ENCODE results near the gene FAF1. TPM values are rescaled to one million over a fixed set of nuclear protein-coding genes. Genes with fewer than 3 reads are reported as not detected.

Gene FAF1
- total and polyA plus RNA-seq, 2 of the 8 experiments (the other 6 are each of a cell fraction or from before 2014, with no cell fraction given): 10.8 to 65.9 TPM

GRCh38 chr1:50779801-50780200 is 180.3 kb downstream of the FAF1 start (continued):
- TF ChIP-seq CBX8 (IDR thresholded peaks at IDR 0.05; ENCODE audit: borderline replicate concordance, low read depth, low read length) (no peak), SIX5 (IDR thresholded peaks at IDR 0.05; ENCODE audit: low read depth, low read length) (no peak), POLR2A (IDR thresholded peaks at IDR 0.05; ENCODE audit: control extremely low read depth in 1 of 2, low read depth in 2 of 2, low read length in 2 of 2) (no peak), SP2 (IDR thresholded peaks at IDR 0.05; ENCODE audit: low read length) (no peak), HDAC6 (IDR thresholded peaks at IDR 0.05; ENCODE audit: low read depth, low read length) (no peak), SAP30 (IDR thresholded peaks at IDR 0.05; ENCODE audit: insufficient read depth, insufficient replicate concordance, low read length) (no peak)
- TF ChIP-seq, protein P1, sequence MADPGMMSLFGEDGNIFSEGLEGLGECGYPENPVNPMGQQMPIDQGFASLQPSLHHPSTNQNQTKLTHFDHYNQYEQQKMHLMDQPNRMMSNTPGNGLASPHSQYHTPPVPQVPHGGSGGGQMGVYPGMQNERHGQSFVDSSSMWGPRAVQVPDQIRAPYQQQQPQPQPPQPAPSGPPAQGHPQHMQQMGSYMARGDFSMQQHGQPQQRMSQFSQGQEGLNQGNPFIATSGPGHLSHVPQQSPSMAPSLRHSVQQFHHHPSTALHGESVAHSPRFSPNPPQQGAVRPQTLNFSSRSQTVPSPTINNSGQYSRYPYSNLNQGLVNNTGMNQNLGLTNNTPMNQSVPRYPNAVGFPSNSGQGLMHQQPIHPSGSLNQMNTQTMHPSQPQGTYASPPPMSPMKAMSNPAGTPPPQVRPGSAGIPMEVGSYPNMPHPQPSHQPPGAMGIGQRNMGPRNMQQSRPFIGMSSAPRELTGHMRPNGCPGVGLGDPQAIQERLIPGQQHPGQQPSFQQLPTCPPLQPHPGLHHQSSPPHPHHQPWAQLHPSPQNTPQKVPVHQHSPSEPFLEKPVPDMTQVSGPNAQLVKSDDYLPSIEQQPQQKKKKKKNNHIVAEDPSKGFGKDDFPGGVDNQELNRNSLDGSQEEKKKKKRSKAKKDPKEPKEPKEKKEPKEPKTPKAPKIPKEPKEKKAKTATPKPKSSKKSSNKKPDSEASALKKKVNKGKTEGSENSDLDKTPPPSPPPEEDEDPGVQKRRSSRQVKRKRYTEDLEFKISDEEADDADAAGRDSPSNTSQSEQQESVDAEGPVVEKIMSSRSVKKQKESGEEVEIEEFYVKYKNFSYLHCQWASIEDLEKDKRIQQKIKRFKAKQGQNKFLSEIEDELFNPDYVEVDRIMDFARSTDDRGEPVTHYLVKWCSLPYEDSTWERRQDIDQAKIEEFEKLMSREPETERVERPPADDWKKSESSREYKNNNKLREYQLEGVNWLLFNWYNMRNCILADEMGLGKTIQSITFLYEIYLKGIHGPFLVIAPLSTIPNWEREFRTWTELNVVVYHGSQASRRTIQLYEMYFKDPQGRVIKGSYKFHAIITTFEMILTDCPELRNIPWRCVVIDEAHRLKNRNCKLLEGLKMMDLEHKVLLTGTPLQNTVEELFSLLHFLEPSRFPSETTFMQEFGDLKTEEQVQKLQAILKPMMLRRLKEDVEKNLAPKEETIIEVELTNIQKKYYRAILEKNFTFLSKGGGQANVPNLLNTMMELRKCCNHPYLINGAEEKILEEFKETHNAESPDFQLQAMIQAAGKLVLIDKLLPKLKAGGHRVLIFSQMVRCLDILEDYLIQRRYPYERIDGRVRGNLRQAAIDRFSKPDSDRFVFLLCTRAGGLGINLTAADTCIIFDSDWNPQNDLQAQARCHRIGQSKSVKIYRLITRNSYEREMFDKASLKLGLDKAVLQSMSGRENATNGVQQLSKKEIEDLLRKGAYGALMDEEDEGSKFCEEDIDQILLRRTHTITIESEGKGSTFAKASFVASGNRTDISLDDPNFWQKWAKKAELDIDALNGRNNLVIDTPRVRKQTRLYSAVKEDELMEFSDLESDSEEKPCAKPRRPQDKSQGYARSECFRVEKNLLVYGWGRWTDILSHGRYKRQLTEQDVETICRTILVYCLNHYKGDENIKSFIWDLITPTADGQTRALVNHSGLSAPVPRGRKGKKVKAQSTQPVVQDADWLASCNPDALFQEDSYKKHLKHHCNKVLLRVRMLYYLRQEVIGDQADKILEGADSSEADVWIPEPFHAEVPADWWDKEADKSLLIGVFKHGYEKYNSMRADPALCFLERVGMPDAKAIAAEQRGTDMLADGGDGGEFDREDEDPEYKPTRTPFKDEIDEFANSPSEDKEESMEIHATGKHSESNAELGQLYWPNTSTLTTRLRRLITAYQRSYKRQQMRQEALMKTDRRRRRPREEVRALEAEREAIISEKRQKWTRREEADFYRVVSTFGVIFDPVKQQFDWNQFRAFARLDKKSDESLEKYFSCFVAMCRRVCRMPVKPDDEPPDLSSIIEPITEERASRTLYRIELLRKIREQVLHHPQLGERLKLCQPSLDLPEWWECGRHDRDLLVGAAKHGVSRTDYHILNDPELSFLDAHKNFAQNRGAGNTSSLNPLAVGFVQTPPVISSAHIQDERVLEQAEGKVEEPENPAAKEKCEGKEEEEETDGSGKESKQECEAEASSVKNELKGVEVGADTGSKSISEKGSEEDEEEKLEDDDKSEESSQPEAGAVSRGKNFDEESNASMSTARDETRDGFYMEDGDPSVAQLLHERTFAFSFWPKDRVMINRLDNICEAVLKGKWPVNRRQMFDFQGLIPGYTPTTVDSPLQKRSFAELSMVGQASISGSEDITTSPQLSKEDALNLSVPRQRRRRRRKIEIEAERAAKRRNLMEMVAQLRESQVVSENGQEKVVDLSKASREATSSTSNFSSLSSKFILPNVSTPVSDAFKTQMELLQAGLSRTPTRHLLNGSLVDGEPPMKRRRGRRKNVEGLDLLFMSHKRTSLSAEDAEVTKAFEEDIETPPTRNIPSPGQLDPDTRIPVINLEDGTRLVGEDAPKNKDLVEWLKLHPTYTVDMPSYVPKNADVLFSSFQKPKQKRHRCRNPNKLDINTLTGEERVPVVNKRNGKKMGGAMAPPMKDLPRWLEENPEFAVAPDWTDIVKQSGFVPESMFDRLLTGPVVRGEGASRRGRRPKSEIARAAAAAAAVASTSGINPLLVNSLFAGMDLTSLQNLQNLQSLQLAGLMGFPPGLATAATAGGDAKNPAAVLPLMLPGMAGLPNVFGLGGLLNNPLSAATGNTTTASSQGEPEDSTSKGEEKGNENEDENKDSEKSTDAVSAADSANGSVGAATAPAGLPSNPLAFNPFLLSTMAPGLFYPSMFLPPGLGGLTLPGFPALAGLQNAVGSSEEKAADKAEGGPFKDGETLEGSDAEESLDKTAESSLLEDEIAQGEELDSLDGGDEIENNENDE (IDR thresholded peaks at IDR 0.05; ENCODE audit: insufficient replicate concordance, low read length): no peak

Measured in H1 (cell line).